Panc1 (cell line): ENCODE data around the gene MREG.

ENCODE experiments used
- POLR2AphosphoS5 ChIP-seq: IDR thresholded peaks from 2 replicates; pipeline ENCODE4 v1.6.1; 2012; ENCODE audit warnings: mild to moderate bottlenecking, low read depth, low read length, moderate library complexity
- TF ChIP-seq, protein P1 (sequence below): fragments of 450-650 bp; IDR thresholded peaks from 2 replicates; pipeline ENCODE4 v1.5.1; 2017; ENCODE audit warnings: mild to moderate bottlenecking

DNA sequence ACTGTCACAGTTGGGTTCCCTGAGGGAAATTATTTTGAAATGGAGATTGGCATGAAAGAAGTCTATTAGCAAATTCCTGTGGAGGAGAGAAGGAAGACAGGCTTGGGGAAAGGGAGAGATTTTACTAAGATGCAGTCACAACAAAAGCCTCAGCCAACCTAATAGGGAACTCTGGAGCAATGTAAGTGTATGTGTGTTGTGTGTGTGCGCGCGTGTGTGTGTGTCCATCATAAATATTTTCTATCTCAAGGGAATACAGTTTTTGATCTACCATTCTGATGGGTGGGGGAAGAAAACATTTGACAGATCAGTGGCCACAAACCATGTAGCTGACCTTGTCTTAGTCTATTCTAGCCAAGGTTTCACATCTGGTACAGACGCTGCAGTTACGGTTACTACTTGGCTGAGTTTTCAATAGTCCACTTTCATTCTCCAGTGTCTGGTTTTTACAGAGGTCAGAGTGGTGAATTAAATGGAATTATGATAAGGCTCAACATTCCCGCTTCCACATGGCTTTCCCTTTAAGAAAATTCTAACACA, 72.6 kb downstream of the MREG start:
- TF ChIP-seq, protein P1, sequence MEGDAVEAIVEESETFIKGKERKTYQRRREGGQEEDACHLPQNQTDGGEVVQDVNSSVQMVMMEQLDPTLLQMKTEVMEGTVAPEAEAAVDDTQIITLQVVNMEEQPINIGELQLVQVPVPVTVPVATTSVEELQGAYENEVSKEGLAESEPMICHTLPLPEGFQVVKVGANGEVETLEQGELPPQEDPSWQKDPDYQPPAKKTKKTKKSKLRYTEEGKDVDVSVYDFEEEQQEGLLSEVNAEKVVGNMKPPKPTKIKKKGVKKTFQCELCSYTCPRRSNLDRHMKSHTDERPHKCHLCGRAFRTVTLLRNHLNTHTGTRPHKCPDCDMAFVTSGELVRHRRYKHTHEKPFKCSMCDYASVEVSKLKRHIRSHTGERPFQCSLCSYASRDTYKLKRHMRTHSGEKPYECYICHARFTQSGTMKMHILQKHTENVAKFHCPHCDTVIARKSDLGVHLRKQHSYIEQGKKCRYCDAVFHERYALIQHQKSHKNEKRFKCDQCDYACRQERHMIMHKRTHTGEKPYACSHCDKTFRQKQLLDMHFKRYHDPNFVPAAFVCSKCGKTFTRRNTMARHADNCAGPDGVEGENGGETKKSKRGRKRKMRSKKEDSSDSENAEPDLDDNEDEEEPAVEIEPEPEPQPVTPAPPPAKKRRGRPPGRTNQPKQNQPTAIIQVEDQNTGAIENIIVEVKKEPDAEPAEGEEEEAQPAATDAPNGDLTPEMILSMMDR: no peak
- no peak for TF ChIP-seq POLR2AphosphoS5
